Loucy (cell line): Measurements from ENCODE around the gene ARHGAP42.

Source experiments
- H2AFZ ChIP-seq: fragments of 200-600 bp; sonication (generic); 2 replicates; pipeline ENCODE4 v1.6.0; 2016; ENCODE audit warnings: antibody characterized with exemption, mild to moderate bottlenecking, low read length, moderate library complexity
- H3F3A ChIP-seq: fragments of 200-600 bp; 2 replicates; pipeline ENCODE4 v1.6.0; 2016; ENCODE audit warnings: antibody characterized with exemption, low read depth, mild to moderate bottlenecking
- H3K27me3 ChIP-seq: fragments of 200-600 bp; sonication (generic); 2 replicates; pipeline ENCODE4 v1.6.1; 2014; ENCODE audit warnings: low read length, mild to moderate bottlenecking; ENCODE audit not compliant: insufficient read depth, poor library complexity, severe bottlenecking
- H3K36me3 ChIP-seq: fragments of 200-600 bp; sonication (generic); 2 replicates; pipeline ENCODE4 v1.6.1; 2016; ENCODE audit warnings: low read length; ENCODE audit not compliant: insufficient read depth
- H3K4me1 ChIP-seq: fragments of 200-600 bp; sonication (generic); 2 replicates; pipeline ENCODE4 v1.5.1; 2014; ENCODE audit warnings: low read length, mild to moderate bottlenecking; ENCODE audit not compliant: insufficient read depth, poor library complexity, severe bottlenecking
- H3K4me2 ChIP-seq: fragments of 200-600 bp; sonication (generic); 2 replicates; pipeline ENCODE4 v1.6.0; 2014; ENCODE audit warnings: antibody characterized with exemption, low read length, low read depth, mild to moderate bottlenecking; ENCODE audit not compliant: poor library complexity, severe bottlenecking
- H3K4me3 ChIP-seq: fragments of 200-600 bp; sonication (generic); 2 replicates; pipeline ENCODE4 v1.5.1; 2014; ENCODE audit warnings: low read length, mild to moderate bottlenecking, mixed read lengths; ENCODE audit not compliant: poor library complexity, severe bottlenecking
- H3K79me2 ChIP-seq: fragments of 200-600 bp; sonication (generic); 2 replicates; pipeline ENCODE4 v1.6.1; 2014; ENCODE audit warnings: low read length; ENCODE audit not compliant: insufficient read depth
- H3K9ac ChIP-seq: fragments of 200-600 bp; sonication (generic); 2 replicates; pipeline ENCODE4 v1.6.0; 2014; ENCODE audit warnings: mild to moderate bottlenecking, low read depth, low read length, moderate library complexity; ENCODE audit not compliant: poor library complexity, severe bottlenecking
- H3K9me2 ChIP-seq: fragments of 200-600 bp; sonication (generic); replicated peaks from 2 replicates; pipeline ENCODE4 v1.6.1; 2016; ENCODE audit warnings: low read depth, low read length, mixed read lengths
- H3K9me3 ChIP-seq: fragments of 200-600 bp; sonication (generic); 2 replicates; pipeline ENCODE4 v1.6.1; 2014; ENCODE audit warnings: mild to moderate bottlenecking, antibody characterized with exemption, low read length, low read depth; ENCODE audit not compliant: insufficient read depth
- H4K20me1 ChIP-seq: fragments of 200-600 bp; sonication (generic); 2 replicates; pipeline ENCODE4 v1.6.0; 2014; ENCODE audit warnings: antibody characterized with exemption, low read length, mild to moderate bottlenecking; ENCODE audit not compliant: insufficient read depth, poor library complexity, severe bottlenecking
- EZH2phosphoT487 ChIP-seq: fragments of 200-600 bp; IDR thresholded peaks from 2 replicates; pipeline ENCODE4 v1.6.1; 2018; ENCODE audit warnings: antibody characterized with exemption, mild to moderate bottlenecking, moderate library complexity, borderline replicate concordance
- TF ChIP-seq, protein P1 (sequence below): fragments of 200-600 bp; sonication (generic); conservative IDR thresholded peaks from 2 replicates; pipeline ENCODE4 v1.5.1; 2014; ENCODE audit warnings: mild to moderate bottlenecking, antibody characterized with exemption, low read length

ARHGAP42 gene

DNA sequence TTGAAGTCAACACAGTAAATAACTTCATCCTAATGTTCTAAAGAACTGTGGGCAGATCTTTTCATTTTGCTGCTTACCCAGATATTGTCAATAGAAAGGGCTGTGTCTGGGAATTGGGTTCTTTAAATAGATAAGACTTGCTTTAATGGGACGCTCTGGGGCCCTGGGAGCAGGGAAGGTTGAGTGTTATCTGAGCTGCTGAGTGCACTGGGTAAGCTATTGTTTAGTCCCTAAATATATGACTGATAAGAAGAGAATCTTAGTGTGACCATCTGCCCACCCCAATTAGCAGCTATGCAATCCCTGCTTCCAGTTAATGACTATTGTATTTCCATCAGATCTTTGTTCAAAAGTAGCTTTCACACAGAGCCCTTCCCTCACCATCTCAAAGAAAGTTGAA lies 44.4 kb downstream of the ARHGAP42 start:
- no peaks in the 10 kb centered on the region for H3K9me2 ChIP-seq
- no peaks in the 10 kb centered on the region for H3F3A ChIP-seq
- no peak overlapping the region for H3K4me2 ChIP-seq
- no peak for TF ChIP-seq EZH2phosphoT487
- TF ChIP-seq, protein P1, sequence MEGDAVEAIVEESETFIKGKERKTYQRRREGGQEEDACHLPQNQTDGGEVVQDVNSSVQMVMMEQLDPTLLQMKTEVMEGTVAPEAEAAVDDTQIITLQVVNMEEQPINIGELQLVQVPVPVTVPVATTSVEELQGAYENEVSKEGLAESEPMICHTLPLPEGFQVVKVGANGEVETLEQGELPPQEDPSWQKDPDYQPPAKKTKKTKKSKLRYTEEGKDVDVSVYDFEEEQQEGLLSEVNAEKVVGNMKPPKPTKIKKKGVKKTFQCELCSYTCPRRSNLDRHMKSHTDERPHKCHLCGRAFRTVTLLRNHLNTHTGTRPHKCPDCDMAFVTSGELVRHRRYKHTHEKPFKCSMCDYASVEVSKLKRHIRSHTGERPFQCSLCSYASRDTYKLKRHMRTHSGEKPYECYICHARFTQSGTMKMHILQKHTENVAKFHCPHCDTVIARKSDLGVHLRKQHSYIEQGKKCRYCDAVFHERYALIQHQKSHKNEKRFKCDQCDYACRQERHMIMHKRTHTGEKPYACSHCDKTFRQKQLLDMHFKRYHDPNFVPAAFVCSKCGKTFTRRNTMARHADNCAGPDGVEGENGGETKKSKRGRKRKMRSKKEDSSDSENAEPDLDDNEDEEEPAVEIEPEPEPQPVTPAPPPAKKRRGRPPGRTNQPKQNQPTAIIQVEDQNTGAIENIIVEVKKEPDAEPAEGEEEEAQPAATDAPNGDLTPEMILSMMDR = no peak
- no peaks in the 10 kb centered on the region for H3K79me2 ChIP-seq
- H4K20me1 ChIP-seq = no peaks in the 10 kb centered on the region
- no peaks in the 10 kb centered on the region for H3K4me1 ChIP-seq
- H3K36me3 ChIP-seq = no peaks in the 10 kb centered on the region
- H3K9me3 ChIP-seq = no peaks in the 10 kb centered on the region
- H3K9ac ChIP-seq = no peak overlapping the region
- H3K27me3 ChIP-seq = no peaks in the 10 kb centered on the region
- no peak overlapping the region for H2AFZ ChIP-seq
- H3K4me3 ChIP-seq = no peak overlapping the region

DNA sequence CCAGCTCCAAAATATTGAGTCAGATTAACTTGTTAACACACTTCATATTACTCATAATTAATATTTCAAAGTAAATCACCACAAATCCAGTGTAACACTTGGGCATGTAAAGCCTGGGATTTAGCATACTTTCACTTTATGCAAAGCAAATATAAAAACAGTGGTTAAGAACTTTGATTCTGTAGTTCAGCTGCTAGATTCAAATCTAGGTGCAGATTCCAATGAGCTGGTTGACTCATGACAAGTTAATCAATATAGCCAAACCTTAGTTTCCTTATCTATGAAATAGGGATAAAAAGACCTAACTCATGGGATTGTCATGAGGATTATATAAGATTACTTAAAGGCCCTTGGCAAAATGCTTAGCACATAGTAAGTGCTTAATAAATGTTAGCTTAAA lies 45.9 kb downstream of the ARHGAP42 start:
- Histone ChIP-seq H3K4me2 (no peak overlapping the region), H3K9me3 (no peaks in the 10 kb centered on the region), H4K20me1 (no peaks in the 10 kb centered on the region), H3K9ac (no peak overlapping the region), H3K36me3 (no peaks in the 10 kb centered on the region), H3K9me2 (no peaks in the 10 kb centered on the region), H3K79me2 (no peaks in the 10 kb centered on the region), H3K4me3 (no peak overlapping the region), H3F3A (no peaks in the 10 kb centered on the region), H2AFZ (no peak overlapping the region), H3K27me3 (no peaks in the 10 kb centered on the region), H3K4me1 (no peaks in the 10 kb centered on the region)
- TF ChIP-seq, protein P1 = no peak
- TF ChIP-seq EZH2phosphoT487 = no peak

GRCh38 chr11:100734743-100735527 lies 47.8 kb downstream of the ARHGAP42 start:
- TF ChIP-seq EZH2phosphoT487 = no peak
- TF ChIP-seq, protein P1 = no peak
- Histone ChIP-seq H3K4me3 (no peak overlapping the region), H3F3A (no peaks in the 10 kb centered on the region), H3K27me3 (no peaks in the 10 kb centered on the region), H2AFZ (no peak overlapping the region), H3K9me2 (no peaks in the 10 kb centered on the region), H3K4me2 (no peak overlapping the region), H3K9me3 (no peaks in the 10 kb centered on the region), H4K20me1 (no peaks in the 10 kb centered on the region), H3K36me3 (no peaks in the 10 kb centered on the region), H3K4me1 (no peaks in the 10 kb centered on the region), H3K79me2 (no peaks in the 10 kb centered on the region), H3K9ac (no peak overlapping the region)
